GM23338 (cell line): ENCODE results near the gene B4GALT7. TPM values are rescaled to one million over a fixed set of nuclear protein-coding genes. Genes with fewer than 3 reads are reported as not detected.

Source experiments
- ATAC-seq: fragments of 200-7000 bp; cut with Tn5 transposase; 3 replicates; pipeline ENCODE4 v1.9.1; 2020
- DNase-seq: peaks from one replicate; pipeline ENCODE4 v3.0.0-alpha.2; 2015; ENCODE audit warnings: low spot score
- H2AFZ ChIP-seq: fragments of 200-600 bp; sonication (generic); 2 replicates; pipeline ENCODE4 v1.8.0; 2016; ENCODE audit warnings: antibody characterized with exemption, mild to moderate bottlenecking, moderate library complexity
- H3F3A ChIP-seq: fragments of 200-600 bp; sonication (generic); replicated peaks from 2 replicates; pipeline ENCODE4 v1.8.0; 2017; ENCODE audit warnings: antibody characterized with exemption, mixed run types, low read depth
- H3K27ac ChIP-seq: fragments of 200-600 bp; sonication (generic); 2 replicates; pipeline ENCODE4 v1.6.1; 2016; ENCODE audit warnings: low read depth
- H3K27me3 ChIP-seq: fragments of 200-600 bp; sonication (generic); 2 replicates; pipeline ENCODE4 v1.8.0; 2016; ENCODE audit warnings: mild to moderate bottlenecking, mixed run types, moderate library complexity; ENCODE audit not compliant: insufficient read depth
- H3K36me3 ChIP-seq: fragments of 200-600 bp; sonication (generic); 2 replicates; pipeline ENCODE4 v1.8.0; 2016; ENCODE audit warnings: mild to moderate bottlenecking; ENCODE audit not compliant: insufficient read depth
- H3K4me1 ChIP-seq: fragments of 200-600 bp; sonication (generic); 2 replicates; pipeline ENCODE4 v1.8.0; 2016; ENCODE audit warnings: mild to moderate bottlenecking, moderate library complexity; ENCODE audit not compliant: insufficient read depth
- H3K4me2 ChIP-seq: fragments of 200-600 bp; sonication (generic); 2 replicates; pipeline ENCODE4 v1.7.1; 2017; ENCODE audit warnings: mixed run types
- H3K4me3 ChIP-seq: fragments of 200-600 bp; sonication (generic); 2 replicates; pipeline ENCODE4 v1.6.1; 2016; ENCODE audit warnings: mixed run types
- H3K79me2 ChIP-seq: fragments of 200-600 bp; sonication (generic); replicated peaks from 2 replicates; pipeline ENCODE4 v1.8.0; 2017; ENCODE audit warnings: mild to moderate bottlenecking; ENCODE audit not compliant: insufficient read depth
- H3K9me2 ChIP-seq: fragments of 200-600 bp; sonication (generic); 2 replicates; pipeline ENCODE4 v1.8.0; 2017; ENCODE audit not compliant: insufficient read depth
- H4K20me1 ChIP-seq: fragments of 200-600 bp; sonication (generic); replicated peaks from 2 replicates; pipeline ENCODE4 v1.8.0; 2017; ENCODE audit warnings: mild to moderate bottlenecking; ENCODE audit not compliant: insufficient read depth
- H3K27ac Mint-ChIP-seq: 2 replicates; pipeline ENCODE4 v1.8.0; 2020; ENCODE audit warnings: inconsistent platforms, mild to moderate bottlenecking, moderate library complexity, mixed read lengths
- H3K27me3 Mint-ChIP-seq: 3 replicates; pipeline ENCODE4 v1.8.0; 2022; ENCODE audit warnings: low read depth, mild to moderate bottlenecking, moderate library complexity, mixed read lengths, inconsistent platforms; ENCODE audit not compliant: insufficient read depth, poor library complexity
- H3K36me3 Mint-ChIP-seq: 3 replicates; pipeline ENCODE4 v1.8.0; 2021; ENCODE audit warnings: low read depth, mild to moderate bottlenecking, inconsistent platforms, moderate library complexity, mixed read lengths
- H3K4me1 Mint-ChIP-seq: 3 replicates; pipeline ENCODE4 v1.8.0; 2020; ENCODE audit warnings: mild to moderate bottlenecking, inconsistent platforms, mixed read lengths
- H3K4me3 Mint-ChIP-seq: 3 replicates; pipeline ENCODE4 v1.8.0; 2021; ENCODE audit warnings: moderate library complexity, mild to moderate bottlenecking, inconsistent platforms, mixed read lengths
- H3K9me3 Mint-ChIP-seq: 3 replicates; pipeline ENCODE4 v1.8.0; 2020; ENCODE audit warnings: moderate library complexity, mild to moderate bottlenecking, inconsistent platforms, mixed read lengths
- CREB1 ChIP-seq: fragments of 250-450 bp; sonication (Bioruptor Pico); IDR thresholded peaks from 2 replicates; pipeline ENCODE4 v1.5.0; 2020; ENCODE audit warnings: low read depth, mild to moderate bottlenecking, moderate library complexity
- CTCF ChIP-seq, 2 experiments: fragments of 200-600 bp in 1 of 2; sonication (generic) in 1 of 2; conservative IDR thresholded peaks; 2 replicates each; pipeline versions ENCODE4 v1.5.1 to v1.6.1; 2016 to 2017; ENCODE audit warnings: antibody characterized with exemption in 2 of 2, low read depth in 2 of 2, mild to moderate bottlenecking in 2 of 2, moderate library complexity in 1 of 2
- EZH2phosphoT487 ChIP-seq: fragments of 200-600 bp; sonication (generic); IDR thresholded peaks from one replicate; pipeline ENCODE4 v1.8.1; 2018; ENCODE audit warnings: antibody characterized with exemption; ENCODE audit not compliant: unreplicated experiment
- JUNB ChIP-seq: IDR thresholded peaks from one replicate; pipeline ENCODE4 v1.6.1; 2016; ENCODE audit warnings: antibody characterized with exemption; ENCODE audit not compliant: unreplicated experiment
- NANOG ChIP-seq: IDR thresholded peaks from 2 replicates; pipeline ENCODE4 v1.6.1; 2016; ENCODE audit warnings: antibody characterized with exemption, borderline replicate concordance
- POLR2AphosphoS5 ChIP-seq: IDR thresholded peaks from 2 replicates; pipeline ENCODE4 v1.6.1; 2016; ENCODE audit warnings: antibody characterized with exemption, low read depth
- REST ChIP-seq: IDR thresholded peaks from one replicate; pipeline ENCODE4 v1.6.1; 2018; ENCODE audit warnings: antibody characterized with exemption; ENCODE audit not compliant: unreplicated experiment
- STAT1 ChIP-seq: IDR thresholded peaks from one replicate; pipeline ENCODE4 v1.6.1; 2016; ENCODE audit warnings: antibody characterized with exemption; ENCODE audit not compliant: unreplicated experiment
- ZNF114 ChIP-seq: fragments of 250-450 bp; sonication (Bioruptor Pico); IDR thresholded peaks from 2 replicates; pipeline ENCODE4 v1.5.0; 2020; ENCODE audit warnings: mild to moderate bottlenecking, moderate library complexity
- ZNF331 ChIP-seq: fragments of 250-450 bp; sonication (Bioruptor Pico); IDR thresholded peaks from 2 replicates; pipeline ENCODE4 v1.5.0; 2020; ENCODE audit warnings: low read depth, mild to moderate bottlenecking, moderate library complexity
- ZNF462 ChIP-seq: fragments of 250-450 bp; sonication (Bioruptor Pico); IDR thresholded peaks from 2 replicates; pipeline ENCODE4 v1.5.0; 2020; ENCODE audit warnings: mild to moderate bottlenecking, moderate library complexity
- polyA plus RNA-seq: library from polyadenylated mRNA; unstranded; fragments of >200 nt; fragmentation: Nextera tagmentation; extraction: Ambion mirVana; gene quantifications from 2 replicates; pipeline ENCODE4 v1.2.1, GENCODE V29; 2016
- total RNA-seq: library from RNA; depleted of rRNA; stranded (reverse); fragments of >200 nt; shearing (Covaris generic); gene quantifications from 2 replicates; pipeline ENCODE4 v1.2.3, GENCODE V29; 2014

The B4GALT7 gene
- total and polyA plus RNA-seq, 2 experiments from 2014 or later: 10.0 to 23.3 TPM

GRCh38 chr5:177592905-177593304, 7.0 kb upstream of the B4GALT7 start:
- H3K27ac Mint-ChIP-seq: no peak overlapping the region
- H3K9me3 Mint-ChIP-seq: no peaks in the 10 kb centered on the region; the same call in 2 of the 3 replicates

More at GRCh38 chr5:177592905-177593304, 7.0 kb upstream of the B4GALT7 start:
- Histone ChIP-seq H3F3A (0 out of 2 replicates have a peak, but pooled peaks cover 10% of the 10 kb centered on the region), H3K79me2 (peaks cover 11% of the 10 kb centered on the region; the same call in 1 of the 2 replicates), H4K20me1 (no peaks in the 10 kb centered on the region; the same call in 1 of the 2 replicates), H3K4me1 (0 out of 2 replicates have a peak, but pooled peaks cover 4% of the 10 kb centered on the region), H3K36me3 (peaks cover 16% of the 10 kb centered on the region), H3K27ac (no peak overlapping the region), H3K9me2 (no peaks in the 10 kb centered on the region), H3K4me3 (peak overlapping the region; percentile 83), H3K27me3 (0 out of 2 replicates have a peak, but pooled peaks cover 9% of the 10 kb centered on the region), H2AFZ (no peak overlapping the region), H3K4me2 (peak overlapping the region; percentile 81)
- peak overlapping the region; percentile 94 for H3K4me3 Mint-ChIP-seq
- DNase-seq (no peak), ATAC-seq (no peak)
- H3K36me3 Mint-ChIP-seq: peaks cover 44% of the 10 kb centered on the region
- peaks cover 4% of the 10 kb centered on the region for H3K27me3 Mint-ChIP-seq
- TF ChIP-seq ZNF114 (CRISPR knock-in tag) (no peak), REST (no peak), EZH2phosphoT487 (no peak), JUNB (no peak), CREB1 (CRISPR knock-in tag) (no peak), ZNF331 (CRISPR knock-in tag) (no peak), ZNF462 (no peak), NANOG (no peak), CTCF (conservative IDR thresholded peaks at IDR 0.05; ENCODE audit: low read depth in 2 of 2) (no peak), STAT1 (no peak), POLR2AphosphoS5 (no peak)
- peaks cover 7% of the 10 kb centered on the region for H3K4me1 Mint-ChIP-seq
